8988T (cell line): Measurements from ENCODE around the gene CRIM1.
A peak's percentile ranks its signal among the peaks of the same experiment; 100 is the strongest.

Experiments used
- DNase-seq: peaks from one replicate; pipeline ENCODE4 v3.0.0; 2011

The CRIM1 gene

DNA sequence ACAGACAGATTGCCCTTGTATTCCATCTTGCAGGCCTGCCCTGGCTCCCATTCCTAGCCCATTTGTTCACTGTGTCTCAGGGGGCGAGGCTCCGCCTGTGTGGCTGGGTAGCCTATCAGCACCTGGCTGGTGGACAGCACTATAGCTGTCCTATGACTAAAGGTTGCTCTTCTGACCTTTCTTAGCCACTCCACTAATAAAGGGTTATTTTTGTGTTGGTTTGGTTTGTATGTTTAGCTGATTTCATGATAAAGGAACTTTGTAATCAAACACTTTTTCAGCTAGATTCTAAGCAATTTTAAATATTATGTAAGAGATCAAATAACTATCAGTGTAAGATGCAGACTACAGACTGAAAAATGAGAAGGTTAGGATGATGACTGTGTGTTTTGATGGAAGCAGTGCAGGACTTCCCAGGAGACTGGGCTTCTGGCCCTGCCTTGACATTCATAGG, 72.2 kb downstream of the CRIM1 start:
- no peak for DNase-seq

DNA sequence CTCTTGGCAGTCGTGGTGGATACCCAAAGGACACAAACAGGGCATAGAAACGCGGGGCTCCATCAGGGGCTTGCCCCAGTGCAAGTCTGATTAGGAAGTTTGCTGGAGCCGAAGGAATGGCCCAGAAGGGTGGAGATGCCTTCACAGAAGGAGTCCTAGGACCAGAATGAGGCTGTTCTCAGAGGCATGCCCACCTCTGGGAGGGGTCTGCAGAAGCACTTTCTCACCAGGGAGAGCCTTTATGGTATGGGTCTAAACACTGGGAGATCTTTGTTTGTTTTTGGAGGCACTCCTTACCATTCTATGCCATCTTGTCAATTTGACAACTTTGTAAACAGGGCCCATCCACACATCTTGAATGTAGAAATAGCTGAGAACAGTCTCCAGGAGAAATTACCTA, 75.0 kb downstream of the CRIM1 start:
- no peak for DNase-seq

- DNase-seq, result no peak
Observed at GRCh38 chr2:36432479-36432878, 76.9 kb downstream of the CRIM1 start.

DNA sequence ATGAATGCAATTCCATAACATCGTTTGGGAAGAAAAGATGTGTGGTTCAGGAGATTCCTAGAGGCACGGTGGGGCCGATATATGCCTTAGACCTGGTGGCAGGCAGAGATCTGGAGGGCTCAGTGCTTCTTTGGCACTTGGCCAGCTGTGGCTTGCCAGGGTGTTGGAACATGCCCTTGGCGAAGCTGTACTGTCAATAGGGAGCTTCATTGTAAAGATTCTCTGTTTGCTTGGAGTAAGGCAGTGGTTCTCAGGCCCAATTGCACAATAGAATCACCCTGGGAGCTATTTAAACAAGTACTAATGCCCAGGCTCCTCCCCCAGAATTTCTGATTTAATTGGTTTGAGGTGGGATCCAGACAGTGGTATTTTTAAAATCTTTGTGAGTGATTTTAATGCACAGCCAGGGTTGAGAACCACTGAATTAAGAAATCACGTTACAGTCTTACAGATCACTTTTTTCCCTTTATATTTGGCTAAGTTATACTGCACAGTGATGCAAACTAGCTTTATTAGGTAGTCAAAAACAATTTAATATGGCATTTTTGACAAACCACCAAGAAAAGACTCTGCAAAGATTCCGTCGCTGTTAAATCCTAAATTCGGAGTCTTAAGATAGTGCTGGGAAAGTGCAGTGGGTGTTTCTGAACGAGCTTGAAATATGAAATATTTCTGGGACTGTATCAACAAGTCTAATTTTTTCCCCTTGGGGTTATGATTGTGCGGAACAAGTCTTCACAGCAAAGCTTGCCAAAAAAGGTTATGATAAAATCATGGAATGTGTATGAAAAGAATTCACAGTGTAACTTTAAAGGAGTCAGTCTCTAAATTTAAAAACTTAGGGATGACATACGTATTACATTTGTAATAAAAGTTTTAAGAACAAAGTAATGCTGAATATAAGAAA, 78.0 kb downstream of the CRIM1 start:
- DNase-seq, result no peak

- DNase-seq, result peak; percentile 38
Observed at GRCh38 chr2:36438449-36438977, 82.9 kb downstream of the CRIM1 start.

GRCh38 chr2:36439084-36439483, 83.5 kb downstream of the CRIM1 start:
- no peak for DNase-seq

DNA sequence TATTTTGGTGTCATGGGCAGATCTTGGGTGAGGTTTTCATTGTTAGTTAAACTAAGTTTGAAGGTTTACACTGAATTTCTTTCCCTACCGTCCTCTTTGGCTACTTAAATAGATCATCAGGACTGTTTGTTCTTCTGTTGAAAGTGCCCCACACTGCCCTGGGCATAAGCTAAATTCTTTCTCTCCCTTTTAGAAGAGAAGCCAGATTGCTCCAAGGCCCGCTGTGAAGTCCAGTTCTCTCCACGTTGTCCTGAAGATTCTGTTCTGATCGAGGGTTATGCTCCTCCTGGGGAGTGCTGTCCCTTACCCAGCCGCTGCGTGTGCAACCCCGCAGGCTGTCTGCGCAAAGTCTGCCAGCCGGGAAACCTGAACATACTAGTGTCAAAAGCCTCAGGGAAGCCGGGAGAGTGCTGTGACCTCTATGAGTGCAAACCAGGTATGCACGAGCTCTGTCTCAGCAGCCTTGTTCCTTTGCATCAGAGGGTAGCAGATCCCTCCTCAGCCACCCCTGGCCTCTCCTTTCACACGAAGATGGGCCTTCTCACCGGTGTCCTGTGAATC, 85.6 kb downstream of the CRIM1 start:
- DNase-seq, result no peak

DNA sequence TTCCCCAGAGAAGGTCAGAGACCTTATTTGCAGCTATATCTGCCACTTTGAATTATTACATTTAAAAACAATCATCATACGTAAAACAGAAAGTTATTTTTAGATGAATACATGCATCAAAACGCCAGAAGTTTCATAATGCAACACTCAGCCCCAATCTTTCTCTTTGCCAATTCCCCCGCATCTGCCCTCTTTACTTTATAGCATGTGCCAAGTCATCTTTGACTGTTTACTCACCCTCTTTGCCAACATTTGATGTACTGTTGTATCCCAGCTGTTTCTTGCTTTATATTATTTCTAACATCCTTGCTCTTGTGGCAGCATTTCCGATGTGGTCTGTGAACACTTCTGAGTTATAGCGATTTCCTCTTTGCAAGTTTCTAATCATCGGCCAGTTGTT, 86.2 kb downstream of the CRIM1 start:
- DNase-seq, result no peak

DNA sequence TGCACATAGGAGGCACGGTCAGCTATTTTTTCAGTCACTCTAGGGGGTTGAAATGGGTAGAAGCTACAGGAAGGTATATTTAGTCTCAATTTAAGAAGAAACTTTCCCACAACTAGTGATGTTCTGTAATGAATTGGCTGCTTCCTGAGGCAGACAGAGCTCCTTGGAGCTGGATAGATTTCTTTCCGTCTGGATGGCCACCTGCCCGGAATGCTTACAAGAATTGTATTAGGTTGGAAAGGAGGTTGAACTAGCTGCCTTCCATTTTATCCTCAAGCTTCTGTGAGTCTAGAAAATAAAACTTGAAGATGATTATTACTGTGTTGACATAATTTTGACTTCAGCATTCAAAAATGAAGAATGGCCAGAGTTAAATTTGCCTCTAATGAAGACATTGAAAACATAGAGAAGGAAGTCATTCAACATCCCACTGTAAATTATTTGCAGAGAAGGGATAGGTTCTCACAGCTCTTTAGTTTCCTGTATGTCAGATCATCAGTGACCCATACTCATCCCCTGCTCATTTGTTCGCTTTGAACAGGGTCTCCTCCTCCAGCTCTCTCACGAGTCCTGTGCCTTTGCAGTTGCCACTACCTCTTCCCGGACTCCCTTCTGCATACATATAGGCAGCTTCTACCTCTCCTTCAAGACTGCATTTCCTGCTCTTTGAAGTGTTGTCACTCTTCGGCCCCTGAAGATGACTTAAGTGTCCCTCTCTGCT, 88.8 kb downstream of the CRIM1 start:
- DNase-seq, result no peak

- DNase-seq, result no peak
Observed at GRCh38 chr2:36445185-36445866, 89.7 kb downstream of the CRIM1 start.

GRCh38 chr2:36446294-36446693, 90.7 kb downstream of the CRIM1 start:
- DNase-seq, result no peak

- DNase-seq, result no peak
Observed at GRCh38 chr2:36449213-36449612, 93.6 kb downstream of the CRIM1 start.

GRCh38 chr2:36449943-36450392, 94.4 kb downstream of the CRIM1 start:
- DNase-seq, result no peak

- DNase-seq, result no peak
Observed at GRCh38 chr2:36450466-36451196, 95.1 kb downstream of the CRIM1 start.

- no peak for DNase-seq
Observed at GRCh38 chr2:36451512-36451911, 95.9 kb downstream of the CRIM1 start.

GRCh38 chr2:36452260-36452659, 96.7 kb downstream of the CRIM1 start:
- no peak for DNase-seq

- no peak for DNase-seq
Observed at GRCh38 chr2:36453652-36454051, 98.1 kb downstream of the CRIM1 start.

DNA sequence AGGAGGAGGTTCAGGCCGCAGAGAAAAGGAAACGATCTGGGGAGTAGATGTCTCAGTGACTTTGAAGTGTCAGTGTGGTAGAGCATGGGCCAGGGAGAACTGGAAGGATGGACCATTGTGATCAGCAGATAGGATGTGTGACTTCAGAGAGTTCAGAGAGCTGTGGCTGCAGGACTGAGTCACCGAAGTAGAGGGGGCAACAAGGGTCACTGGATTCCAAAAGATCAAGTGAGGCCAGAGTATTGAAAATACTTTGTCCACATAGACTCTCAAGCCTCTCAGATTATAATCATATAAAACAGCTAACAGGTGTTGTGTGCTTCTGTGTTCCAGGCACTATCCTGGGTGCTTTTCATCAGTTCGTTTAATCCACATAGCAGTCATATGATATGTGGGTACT, 99.4 kb downstream of the CRIM1 start:
- DNase-seq, result no peak

- DNase-seq, result no peak
Observed at GRCh38 chr2:36455788-36456187, 100.2 kb downstream of the CRIM1 start.

DNA sequence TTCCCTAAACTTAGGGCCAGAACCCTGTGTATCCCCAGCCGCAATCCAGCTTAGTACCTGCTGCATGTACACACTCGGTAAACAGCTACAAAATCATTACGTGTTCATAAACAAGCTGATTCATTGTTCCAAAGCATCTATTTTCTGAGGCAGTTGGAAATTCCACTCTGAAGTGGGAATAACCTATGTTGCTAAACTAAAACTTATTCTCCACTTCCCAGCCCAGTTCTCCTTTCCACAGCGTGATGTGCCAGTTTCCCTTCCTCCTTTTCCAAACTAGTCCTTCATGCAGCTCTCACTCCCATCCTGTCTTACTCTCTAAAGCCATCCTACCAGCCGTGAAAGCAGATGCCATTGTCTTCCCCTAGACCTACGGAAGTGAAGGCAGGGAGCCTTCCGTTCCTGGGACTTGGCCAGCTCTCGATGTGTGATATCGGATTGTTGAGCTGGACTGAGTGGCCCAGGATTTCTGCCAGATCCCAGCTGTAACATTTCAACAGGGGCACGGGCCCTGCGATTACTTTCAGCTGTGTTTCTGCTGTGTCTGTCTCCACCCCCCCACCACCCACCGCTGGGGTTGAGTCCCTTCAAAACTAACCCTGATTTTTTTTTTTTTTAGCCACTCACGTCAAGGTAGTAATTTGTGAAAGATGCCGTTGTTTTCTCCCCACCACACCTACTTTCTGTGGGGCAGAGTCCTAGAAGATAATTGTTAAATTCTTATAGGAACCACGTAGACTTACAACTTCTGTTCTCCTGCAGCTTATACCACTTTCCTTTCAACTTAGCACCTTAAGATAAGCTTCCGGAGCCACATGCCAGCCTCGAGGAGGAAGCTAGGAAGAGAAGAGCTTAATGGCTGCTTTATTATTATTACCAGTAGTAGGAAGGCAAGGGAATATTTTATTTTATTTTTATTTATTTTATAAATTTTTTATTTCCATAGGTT, 100.9 kb downstream of the CRIM1 start:
- DNase-seq, result no peak

DNA sequence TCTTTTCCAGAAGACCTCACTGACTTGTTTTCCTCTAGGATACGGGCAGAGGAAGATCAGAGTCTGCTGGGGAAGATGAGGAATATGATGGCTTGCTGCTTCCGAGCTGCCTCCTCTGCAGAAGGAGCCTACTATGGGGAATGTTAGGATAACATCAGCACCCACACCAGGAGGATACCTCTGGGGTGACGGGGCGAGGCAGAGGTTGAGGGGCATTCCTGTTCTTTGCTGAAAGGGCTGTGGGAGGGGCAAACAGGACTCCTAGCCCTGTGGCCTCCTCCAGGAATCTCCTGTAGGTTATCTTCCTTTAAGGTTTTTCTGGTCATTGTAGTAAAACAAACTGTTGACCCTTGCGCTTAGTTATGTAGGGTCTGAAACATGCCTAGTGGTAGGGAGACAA, 102.5 kb downstream of the CRIM1 start:
- no peak for DNase-seq
